Ascending aorta (tissue), 2 donors: ENCODE measurements around the gene ADGRL3. TPM values are rescaled to one million over a fixed set of nuclear protein-coding genes. Genes with fewer than 3 reads are reported as not detected.
A peak's percentile ranks its signal among the peaks of the same experiment; 100 is the strongest.

Experiments
- DNase-seq, 2 donors: peaks; one replicate each; pipeline ENCODE4 v3.0.0-alpha.2; 2019; ENCODE audit warnings: low spot score in 2 of 2
- H3K27ac ChIP-seq, 2 donors: fragments of 200-600 bp; sonication (generic); one replicate each; pipeline ENCODE4 v1.5.1; 2016 to 2017; ENCODE audit warnings: mild to moderate bottlenecking in 1 of 2
- H3K27me3 ChIP-seq: fragments of 200-600 bp; sonication (generic); one replicate; pipeline ENCODE4 v1.5.1; 2017
- H3K36me3 ChIP-seq, 2 donors: fragments of 200-600 bp; sonication (generic); one replicate each; pipeline ENCODE4 v1.5.1; 2016
- H3K4me1 ChIP-seq, 2 donors: fragments of 200-600 bp; sonication (generic); one replicate each; pipeline ENCODE4 v1.5.1; 2016 to 2017; ENCODE audit warnings: mild to moderate bottlenecking in 1 of 2
- H3K4me3 ChIP-seq, 2 donors: fragments of 200-600 bp; sonication (generic); one replicate each; pipeline ENCODE4 v1.5.1; 2016 to 2017; ENCODE audit warnings: mild to moderate bottlenecking in 1 of 2
- H3K9me3 ChIP-seq, 2 donors: fragments of 200-600 bp; sonication (generic); one replicate each; pipeline ENCODE4 v1.5.1; 2016
- CTCF ChIP-seq, 3 experiments: fragments of 200-600 bp in 2 of 3; fragments of 450-650 bp in 1 of 3; sonication (generic) in 2 of 3; IDR thresholded peaks; one replicate each; pipeline ENCODE4 v1.5.1; 2016 to 2019; ENCODE audit warnings: antibody characterized with exemption in 3 of 3, mild to moderate bottlenecking in 1 of 3, moderate library complexity in 1 of 3
- intact Hi-C: fragments of 100-400 bp; cut with DNase I; formaldehyde crosslinking; loops from one replicate; pipeline ENCODE4 v1.15.1; 2023
- total RNA-seq: library from RNA; depleted of rRNA; stranded (reverse); fragments of >200 nt; gene quantifications from one replicate; pipeline ENCODE4 v1.1.0, GENCODE V29; 2016

ADGRL3 gene
- 22.2 TPM for total RNA-seq

DNA sequence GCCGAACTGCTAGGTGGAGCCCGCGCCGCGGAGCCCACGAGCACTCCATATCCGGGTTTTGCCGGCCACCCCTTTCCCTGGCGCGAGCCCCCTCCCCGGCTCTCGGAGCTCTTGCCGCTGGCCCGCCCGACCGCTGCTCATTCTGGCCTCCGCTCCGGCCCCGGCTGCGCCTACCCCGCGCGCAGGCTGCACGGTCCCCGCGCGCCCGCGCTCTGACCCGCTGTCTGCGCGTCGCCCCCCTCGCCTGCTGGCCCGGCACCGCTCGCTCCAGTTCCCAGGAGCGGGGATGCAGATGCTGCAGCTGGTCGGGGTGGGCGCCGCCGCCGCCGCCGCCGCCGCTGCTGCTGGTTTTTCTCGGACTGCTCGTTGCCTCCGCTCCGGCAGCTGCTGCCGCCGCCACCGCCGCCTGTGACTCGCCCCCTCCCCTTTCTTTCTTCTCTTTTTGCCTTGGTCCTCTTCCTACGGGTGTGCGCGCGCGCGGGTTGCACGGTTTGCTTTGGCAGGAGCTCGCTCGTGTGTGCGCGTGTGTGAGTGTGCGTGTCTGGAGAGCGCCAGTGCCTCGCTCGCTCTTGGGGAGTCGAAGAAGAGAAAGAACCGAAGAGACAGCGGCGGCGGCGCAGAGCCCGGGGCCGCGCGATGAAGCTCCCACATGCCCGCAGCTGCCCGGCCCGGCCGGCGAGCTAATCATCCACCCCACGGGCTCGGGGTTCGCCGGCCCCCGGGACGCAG lies at the start of gene ADGRL3:
Gene ADGRL3, plus strand, starts transcription at position 140 of the 729 bp plus-strand sequence.
- Histone ChIP-seq H3K27ac (peak within 1 kb of the TSS; percentile 68 to 72), H3K4me1 (no peaks in the 10 kb centered on the region), H3K9me3 (no peaks in the 10 kb centered on the region), H3K36me3 (no peaks in the 10 kb centered on the region), H3K4me3 (peak within 1 kb of the TSS; percentile 83 to 88), H3K27me3 (no peaks in the 10 kb centered on the region)
- DNase-seq, result peak in 1 of 2 donors; percentile 68
- TF ChIP-seq CTCF (IDR thresholded peaks at IDR 0.05), result no peak
- intact Hi-C loops, result loop anchor here (5.0 kb wide), 2 partner anchors 77 to 312 kb away; no protein-coding TSS in a partner anchor

DNA sequence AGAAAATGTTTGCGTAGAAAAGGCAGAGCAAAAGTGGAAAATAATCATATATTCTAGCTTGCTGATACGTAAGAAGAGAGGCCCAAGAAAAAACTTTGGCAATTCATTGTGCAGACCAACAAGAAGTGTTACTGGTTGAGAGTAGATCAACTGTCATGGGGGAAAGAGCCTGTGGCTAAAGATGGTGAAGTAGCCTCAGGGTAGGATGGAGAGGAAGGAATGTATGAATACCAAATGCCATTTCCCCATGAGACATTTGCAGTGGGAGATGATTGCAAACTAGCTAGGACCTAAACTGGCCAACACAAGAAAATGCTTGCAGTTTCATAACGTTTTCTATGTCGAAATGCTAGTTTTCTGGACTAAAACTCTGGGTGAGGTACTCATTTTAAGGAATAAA lies 47.7 kb upstream of the ADGRL3 start:
- Histone ChIP-seq H3K4me1 (no peaks in the 10 kb centered on the region), H3K4me3 (no peak overlapping the region), H3K36me3 (no peaks in the 10 kb centered on the region), H3K27me3 (no peaks in the 10 kb centered on the region), H3K27ac (no peak overlapping the region), H3K9me3 (no peaks in the 10 kb centered on the region)
- TF ChIP-seq CTCF (IDR thresholded peaks at IDR 0.05), result no peak
- intact Hi-C loops, result no loop called here
- no peak for DNase-seq

DNA sequence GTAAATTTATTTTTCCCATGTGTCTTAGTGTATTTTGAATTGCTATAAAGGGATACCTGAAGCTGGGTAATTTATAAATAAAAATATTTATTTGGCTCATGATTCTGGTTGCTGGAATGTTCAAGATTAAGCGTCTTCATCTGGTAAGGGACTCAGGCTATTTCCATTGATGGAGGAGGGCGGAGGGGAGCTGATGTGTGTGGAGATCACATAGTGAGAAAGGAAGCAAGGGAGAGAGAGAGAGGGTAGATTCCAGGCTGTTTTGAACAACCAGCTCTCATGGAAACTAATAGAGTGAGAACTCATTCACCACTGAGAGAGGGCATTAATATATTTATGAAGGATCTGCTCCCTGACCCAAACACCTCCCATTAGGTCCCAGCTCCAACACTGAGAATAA lies 39.6 kb upstream of the ADGRL3 start:
- H3K36me3 ChIP-seq, result no peaks in the 10 kb centered on the region
- intact Hi-C loops, result no loop called here
- H3K4me3 ChIP-seq, result no peak overlapping the region
- no peak for DNase-seq
- no peaks in the 10 kb centered on the region for H3K4me1 ChIP-seq
- H3K27ac ChIP-seq, result no peak overlapping the region
- no peak for TF ChIP-seq CTCF (IDR thresholded peaks at IDR 0.05)
- H3K27me3 ChIP-seq, result no peaks in the 10 kb centered on the region
- H3K9me3 ChIP-seq, result no peaks in the 10 kb centered on the region

- Histone ChIP-seq H3K9me3 (no peaks in the 10 kb centered on the region), H3K27ac (no peak overlapping the region), H3K36me3 (no peaks in the 10 kb centered on the region), H3K4me3 (no peak overlapping the region), H3K27me3 (no peaks in the 10 kb centered on the region), H3K4me1 (no peaks in the 10 kb centered on the region)
- DNase-seq, result no peak
- no peak for TF ChIP-seq CTCF (IDR thresholded peaks at IDR 0.05)
- intact Hi-C loops, result no loop called here
Observed at GRCh38 chr4:61162116-61162515, 38.0 kb upstream of the ADGRL3 start.

DNA sequence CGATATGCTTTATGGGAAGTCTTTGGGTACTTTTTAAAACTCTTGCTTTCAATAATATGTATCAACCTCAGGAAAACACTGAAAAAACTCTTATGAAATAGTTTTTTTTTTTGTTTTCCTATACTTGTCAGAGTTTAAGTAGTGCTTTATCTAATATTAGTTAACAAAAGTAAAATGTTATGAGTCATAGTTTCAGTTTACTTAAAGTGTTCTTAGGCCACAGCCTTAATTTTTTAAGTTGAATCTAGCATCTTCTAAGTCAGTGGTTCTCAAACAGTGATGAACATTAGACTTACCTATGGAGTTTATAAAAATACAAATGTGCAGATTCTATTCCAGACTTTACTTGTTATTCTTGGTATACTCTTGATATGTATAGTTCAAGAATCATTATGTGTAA lies 26.3 kb upstream of the ADGRL3 start:
- no peak overlapping the region for H3K27ac ChIP-seq
- no peak for TF ChIP-seq CTCF (IDR thresholded peaks at IDR 0.05)
- no peaks in the 10 kb centered on the region for H3K36me3 ChIP-seq
- no peak overlapping the region for H3K4me3 ChIP-seq
- intact Hi-C loops, result no loop called here
- H3K4me1 ChIP-seq, result no peaks in the 10 kb centered on the region
- H3K9me3 ChIP-seq, result no peaks in the 10 kb centered on the region
- H3K27me3 ChIP-seq, result no peaks in the 10 kb centered on the region
- no peak for DNase-seq
